Measurements from ENCODE around the gene ACBD6.

GRCh38 chr1:180270530-180271271 is 231.7 kb downstream of the ACBD6 start:
- TF ChIP-seq CTCF (IDR thresholded peaks at IDR 0.05) (no peak), EZH2 (IDR thresholded peaks at IDR 0.05; ENCODE audit: borderline replicate concordance, insufficient read depth, low read depth, low read length, poor library complexity, severe bottlenecking) (no peak)

All from B cell (primary cell).